ENCODE data around the gene PSMB7.

DNA sequence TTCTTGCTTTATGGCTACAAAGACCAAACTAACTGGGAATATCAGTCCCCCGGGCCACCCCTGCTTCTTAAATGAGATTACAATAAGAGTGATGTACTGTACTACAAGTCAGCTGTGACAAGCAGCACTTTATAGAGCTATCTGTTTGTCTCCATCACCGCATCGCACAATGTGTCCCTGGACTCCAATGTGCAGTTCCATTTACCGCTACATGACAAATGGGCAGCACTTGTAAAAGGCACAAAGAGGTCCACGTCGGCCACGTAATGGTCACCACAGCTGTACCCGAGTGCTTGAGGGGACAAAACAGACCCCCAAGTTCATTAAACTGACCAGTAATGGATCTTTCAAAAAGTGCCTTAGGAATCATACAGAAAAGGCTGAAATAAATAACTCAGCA, 54.1 kb downstream of the PSMB7 start:
- TF ChIP-seq, protein P1, sequence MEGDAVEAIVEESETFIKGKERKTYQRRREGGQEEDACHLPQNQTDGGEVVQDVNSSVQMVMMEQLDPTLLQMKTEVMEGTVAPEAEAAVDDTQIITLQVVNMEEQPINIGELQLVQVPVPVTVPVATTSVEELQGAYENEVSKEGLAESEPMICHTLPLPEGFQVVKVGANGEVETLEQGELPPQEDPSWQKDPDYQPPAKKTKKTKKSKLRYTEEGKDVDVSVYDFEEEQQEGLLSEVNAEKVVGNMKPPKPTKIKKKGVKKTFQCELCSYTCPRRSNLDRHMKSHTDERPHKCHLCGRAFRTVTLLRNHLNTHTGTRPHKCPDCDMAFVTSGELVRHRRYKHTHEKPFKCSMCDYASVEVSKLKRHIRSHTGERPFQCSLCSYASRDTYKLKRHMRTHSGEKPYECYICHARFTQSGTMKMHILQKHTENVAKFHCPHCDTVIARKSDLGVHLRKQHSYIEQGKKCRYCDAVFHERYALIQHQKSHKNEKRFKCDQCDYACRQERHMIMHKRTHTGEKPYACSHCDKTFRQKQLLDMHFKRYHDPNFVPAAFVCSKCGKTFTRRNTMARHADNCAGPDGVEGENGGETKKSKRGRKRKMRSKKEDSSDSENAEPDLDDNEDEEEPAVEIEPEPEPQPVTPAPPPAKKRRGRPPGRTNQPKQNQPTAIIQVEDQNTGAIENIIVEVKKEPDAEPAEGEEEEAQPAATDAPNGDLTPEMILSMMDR (IDR thresholded peaks at IDR 0.05; ENCODE audit: low read depth, low read length) = no peak
- TF ChIP-seq POLR2A (IDR thresholded peaks at IDR 0.05; ENCODE audit: extremely low read depth, insufficient read length) = no peak
- no peak for TF ChIP-seq MYC (IDR thresholded peaks at IDR 0.05; ENCODE audit: low read depth, low read length)

All from NB4 (cell line).